ENCODE measurements around the gene KRT36. TPM values are rescaled to one million over a fixed set of nuclear protein-coding genes. Genes with fewer than 3 reads are reported as not detected.

Gene KRT36
- total and polyA plus RNA-seq, 4 donors: 0.02 TPM; not detected in 3

- H3K9ac ChIP-seq (ENCODE audit: insufficient read depth in 1 of 2, low read length in 2 of 2): no peak overlapping the region
- no peak for TF ChIP-seq CTCF (IDR thresholded peaks at IDR 0.05; ENCODE audit: control extremely low read depth, extremely low read depth)
- H3K4me3 ChIP-seq: no peak overlapping the region
- DNase-seq: no peak
- no peak for ATAC-seq (ENCODE audit: insufficient read depth, low FRiP score)
- peaks cover 0 to 4% (median 0%) of the 10 kb centered on the region in 5 donors for H3K4me1 ChIP-seq (ENCODE audit: control insufficient read depth in 5 of 5, insufficient read depth in 5 of 5, low read length in 5 of 5)
- no peaks in the 10 kb centered on the region for H3K36me3 ChIP-seq (ENCODE audit: control insufficient read depth in 4 of 4, insufficient read depth in 4 of 4, low read length in 4 of 4)
- peaks cover 0 to 9% (median 4%) of the 10 kb centered on the region in 4 donors for H3K9me3 ChIP-seq (ENCODE audit: control insufficient read depth in 4 of 4, insufficient read depth in 3 of 4, low read length in 3 of 4)
- no peaks in the 10 kb centered on the region for H3K27me3 ChIP-seq (ENCODE audit: control insufficient read depth in 3 of 3, insufficient read depth in 3 of 3, low read length in 2 of 3)
- no peak overlapping the region for H3K27ac ChIP-seq (ENCODE audit: low read depth in 1 of 2, low read length in 1 of 2)
Observed at GRCh38 chr17:41468346-41468745, 21.4 kb downstream of the KRT36 start.

- peaks cover 0 to 4% (median 0%) of the 10 kb centered on the region in 5 donors for H3K4me1 ChIP-seq (ENCODE audit: control insufficient read depth in 5 of 5, insufficient read depth in 5 of 5, low read length in 5 of 5)
- no peak for TF ChIP-seq CTCF (IDR thresholded peaks at IDR 0.05; ENCODE audit: control extremely low read depth, extremely low read depth)
- H3K9me3 ChIP-seq (ENCODE audit: control insufficient read depth in 4 of 4, insufficient read depth in 3 of 4, low read length in 3 of 4): peaks cover 0 to 9% (median 4%) of the 10 kb centered on the region in 4 donors
- no peaks in the 10 kb centered on the region for H3K36me3 ChIP-seq (ENCODE audit: control insufficient read depth in 4 of 4, insufficient read depth in 4 of 4, low read length in 4 of 4)
- no peak overlapping the region for H3K4me3 ChIP-seq
- H3K27ac ChIP-seq (ENCODE audit: low read depth in 1 of 2, low read length in 1 of 2): no peak overlapping the region
- H3K9ac ChIP-seq (ENCODE audit: insufficient read depth in 1 of 2, low read length in 2 of 2): no peak overlapping the region
- H3K27me3 ChIP-seq (ENCODE audit: control insufficient read depth in 3 of 3, insufficient read depth in 3 of 3, low read length in 2 of 3): no peaks in the 10 kb centered on the region
- no peak for ATAC-seq (ENCODE audit: insufficient read depth, low FRiP score)
- 61 to 70% methylated on average over 4 of the region's 4 CpGs for WGBS, 2 donors
- no peak for DNase-seq
Observed at GRCh38 chr17:41467561-41467960, 22.1 kb downstream of the KRT36 start.

GRCh38 chr17:41466988-41467387 is 22.7 kb downstream of the KRT36 start, which contains the start of gene KRT32:
Gene KRT32, minus strand, starts transcription at chr17:41467386. Its CDS starts 61 bp downstream, at chr17:41467325.
- WGBS, 2 donors: 93 to 94% methylated on average over 14 of the region's 14 CpGs
- Histone ChIP-seq H3K27me3 (ENCODE audit: control insufficient read depth in 3 of 3, insufficient read depth in 3 of 3, low read length in 2 of 3) (no peaks in the 10 kb centered on the region), H3K9ac (ENCODE audit: insufficient read depth in 1 of 2, low read length in 2 of 2) (no peak within 1 kb of the TSS), H3K27ac (ENCODE audit: low read depth in 1 of 2, low read length in 1 of 2) (no peak within 1 kb of the TSS), H3K4me1 (ENCODE audit: control insufficient read depth in 5 of 5, insufficient read depth in 5 of 5, low read length in 5 of 5) (peaks cover 0 to 4% (median 0%) of the 10 kb centered on the region in 5 donors), H3K9me3 (ENCODE audit: control insufficient read depth in 4 of 4, insufficient read depth in 3 of 4, low read length in 3 of 4) (peaks cover 0 to 9% (median 4%) of the 10 kb centered on the region in 4 donors), H3K4me3 (no peak within 1 kb of the TSS), H3K36me3 (ENCODE audit: control insufficient read depth in 4 of 4, insufficient read depth in 4 of 4, low read length in 4 of 4) (no peaks in the 10 kb centered on the region)
- DNase-seq: no peak
- no peak for ATAC-seq (ENCODE audit: insufficient read depth, low FRiP score)
- no peak for TF ChIP-seq CTCF (IDR thresholded peaks at IDR 0.05; ENCODE audit: control extremely low read depth, extremely low read depth)

GRCh38 chr17:41464682-41465081 is 25.0 kb downstream of the KRT36 start:
- no peak overlapping the region for H3K27ac ChIP-seq (ENCODE audit: low read depth in 1 of 2, low read length in 1 of 2)
- H3K4me1 ChIP-seq (ENCODE audit: control insufficient read depth in 5 of 5, insufficient read depth in 5 of 5, low read length in 5 of 5): peaks cover 0 to 4% (median 0%) of the 10 kb centered on the region in 5 donors
- no peak overlapping the region for H3K4me3 ChIP-seq
- no peak for TF ChIP-seq CTCF (IDR thresholded peaks at IDR 0.05; ENCODE audit: control extremely low read depth, extremely low read depth)
- 43 to 75% methylated on average over 6 of the region's 6 CpGs for WGBS, 2 donors
- H3K36me3 ChIP-seq (ENCODE audit: control insufficient read depth in 4 of 4, insufficient read depth in 4 of 4, low read length in 4 of 4): no peaks in the 10 kb centered on the region
- ATAC-seq (ENCODE audit: insufficient read depth, low FRiP score) (peak; percentile 67), DNase-seq (peak in 2 of 3 donors; percentile 14 to 65)
- no peaks in the 10 kb centered on the region for H3K27me3 ChIP-seq (ENCODE audit: control insufficient read depth in 3 of 3, insufficient read depth in 3 of 3, low read length in 2 of 3)
- peaks cover 0 to 5% (median 3%) of the 10 kb centered on the region in 4 donors for H3K9me3 ChIP-seq (ENCODE audit: control insufficient read depth in 4 of 4, insufficient read depth in 3 of 4, low read length in 3 of 4)
- no peak overlapping the region for H3K9ac ChIP-seq (ENCODE audit: insufficient read depth in 1 of 2, low read length in 2 of 2)
